Measurements from ENCODE around the gene CTDNEP1.

DNA sequence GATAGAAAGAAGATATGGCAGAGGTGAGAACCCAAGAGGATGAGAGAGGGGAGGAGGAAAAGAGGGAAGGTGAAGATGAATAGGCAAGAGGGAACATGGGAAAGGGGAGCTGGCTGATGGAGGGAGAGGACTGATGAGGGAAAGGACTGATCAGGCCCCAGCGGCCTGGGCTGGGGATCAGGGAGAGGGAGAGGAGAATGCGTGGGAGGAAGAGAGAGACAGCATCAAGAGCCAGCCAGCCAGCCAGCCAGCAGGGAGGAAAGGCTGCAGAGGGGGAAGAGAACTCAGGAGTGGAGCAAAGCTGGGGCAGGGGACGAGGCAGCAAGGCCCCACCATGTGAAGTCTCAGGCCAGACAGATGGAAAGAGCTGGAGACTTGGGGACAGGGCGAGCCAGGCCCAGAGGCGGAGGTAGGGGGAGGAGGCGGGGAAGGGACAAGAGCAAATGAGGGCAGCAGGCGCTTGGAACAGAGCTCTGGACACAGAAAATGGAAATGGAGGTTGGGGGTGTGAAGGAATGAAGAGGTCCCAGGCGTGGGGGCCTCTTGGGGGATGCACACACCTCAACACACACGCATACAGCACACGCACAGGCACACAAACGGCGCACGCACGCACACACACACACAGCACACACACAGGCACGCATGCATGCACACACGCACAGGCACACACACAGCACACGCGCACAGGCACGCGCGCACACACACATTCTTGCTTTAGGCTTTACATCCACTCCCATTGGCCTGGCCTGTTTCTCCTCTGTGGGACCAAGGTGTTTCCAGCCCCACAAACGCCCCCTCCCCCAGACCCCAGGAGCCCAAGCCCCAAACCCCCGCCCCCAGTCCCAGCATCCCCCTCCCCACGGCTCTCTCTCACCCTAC is 44.2 kb downstream of the CTDNEP1 start:
- TF ChIP-seq, protein P1, sequence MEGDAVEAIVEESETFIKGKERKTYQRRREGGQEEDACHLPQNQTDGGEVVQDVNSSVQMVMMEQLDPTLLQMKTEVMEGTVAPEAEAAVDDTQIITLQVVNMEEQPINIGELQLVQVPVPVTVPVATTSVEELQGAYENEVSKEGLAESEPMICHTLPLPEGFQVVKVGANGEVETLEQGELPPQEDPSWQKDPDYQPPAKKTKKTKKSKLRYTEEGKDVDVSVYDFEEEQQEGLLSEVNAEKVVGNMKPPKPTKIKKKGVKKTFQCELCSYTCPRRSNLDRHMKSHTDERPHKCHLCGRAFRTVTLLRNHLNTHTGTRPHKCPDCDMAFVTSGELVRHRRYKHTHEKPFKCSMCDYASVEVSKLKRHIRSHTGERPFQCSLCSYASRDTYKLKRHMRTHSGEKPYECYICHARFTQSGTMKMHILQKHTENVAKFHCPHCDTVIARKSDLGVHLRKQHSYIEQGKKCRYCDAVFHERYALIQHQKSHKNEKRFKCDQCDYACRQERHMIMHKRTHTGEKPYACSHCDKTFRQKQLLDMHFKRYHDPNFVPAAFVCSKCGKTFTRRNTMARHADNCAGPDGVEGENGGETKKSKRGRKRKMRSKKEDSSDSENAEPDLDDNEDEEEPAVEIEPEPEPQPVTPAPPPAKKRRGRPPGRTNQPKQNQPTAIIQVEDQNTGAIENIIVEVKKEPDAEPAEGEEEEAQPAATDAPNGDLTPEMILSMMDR (IDR thresholded peaks at IDR 0.05; ENCODE audit: insufficient read depth, low read depth, low read length) = no peak
- TF ChIP-seq EZH2 (IDR thresholded peaks at IDR 0.05; ENCODE audit: insufficient read depth, low read length) = no peak

All from astrocyte (in vitro differentiated cells and primary cell).